Measurements from ENCODE around the gene PIGR. TPM values are rescaled to one million over a fixed set of nuclear protein-coding genes. Genes with fewer than 3 reads are reported as not detected.

Gene PIGR
- total and polyA plus RNA-seq, 2 donors (not counting 3 experiments of a cell fraction or from before 2014, with no cell fraction given) = not detected

DNA sequence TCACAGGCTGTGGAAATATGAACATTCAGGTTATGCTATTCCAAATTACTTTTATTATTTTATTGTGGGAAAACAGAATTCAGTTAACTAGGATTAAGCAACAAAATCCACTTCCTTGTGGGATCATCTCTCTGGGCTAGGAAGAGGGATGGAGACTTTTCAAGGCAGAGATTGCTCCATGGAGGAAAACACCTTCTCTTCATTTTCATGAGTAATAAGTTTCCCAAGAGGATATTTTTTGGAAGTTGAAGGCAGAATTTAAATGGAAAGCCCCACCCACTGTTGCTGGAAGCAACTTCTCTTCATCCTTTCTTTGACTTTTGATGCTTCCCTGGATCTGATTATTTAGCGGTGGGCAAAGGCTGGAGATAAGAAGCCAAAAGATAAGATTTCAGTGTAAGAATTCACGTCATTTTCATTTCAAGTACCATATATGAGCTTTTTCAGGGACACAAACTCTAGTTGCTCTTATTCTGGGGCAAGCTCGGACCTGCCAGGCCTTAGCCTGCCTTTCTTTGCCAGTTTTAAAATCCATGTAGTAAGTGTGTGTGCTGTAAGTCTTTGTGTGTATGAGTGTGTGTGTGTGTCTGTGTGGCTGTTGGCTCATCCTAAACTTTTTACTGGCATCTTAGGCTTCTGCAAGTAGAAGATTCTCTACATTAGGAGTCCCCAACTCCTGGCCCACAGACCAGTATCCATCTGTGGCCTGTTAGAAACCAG, 60.8 kb downstream of the PIGR start:
- Histone ChIP-seq H3K27me3 (ENCODE audit: control insufficient read depth in 2 of 2, insufficient read depth in 2 of 2, low read length in 2 of 2) (peaks cover 8% of the 10 kb centered on the region in 2 experiments), H3K27ac (ENCODE audit: insufficient read depth, low read depth, low read length) (no peak overlapping the region), H3K9me1 (replicated peaks; ENCODE audit: control insufficient read depth, extremely low read depth, insufficient read depth, low read length) (no peaks in the 10 kb centered on the region), H3K9ac (replicated peaks; ENCODE audit: extremely low read depth, insufficient read depth, low read length) (no peak overlapping the region), H4K20me1 (replicated peaks; ENCODE audit: control insufficient read depth, extremely low read depth, insufficient read depth, low read length) (no peaks in the 10 kb centered on the region), H3K9me3 (replicated peaks; ENCODE audit: control insufficient read depth, insufficient read depth, low read length) (no peaks in the 10 kb centered on the region), H3K4me2 (ENCODE audit: insufficient read depth, low read length) (no peak overlapping the region), H2AFZ (ENCODE audit: low read depth, low read length) (no peak overlapping the region), H3K79me2 (ENCODE audit: control insufficient read depth, insufficient read depth, low read length) (no peaks in the 10 kb centered on the region), H3K36me3 (ENCODE audit: control insufficient read depth in 2 of 2, extremely low read depth in 1 of 2, insufficient read depth in 2 of 2, low read length in 2 of 2) (no peaks in the 10 kb centered on the region), H3K4me3 (replicated peaks in 1 of 3; ENCODE audit: insufficient read depth in 1 of 3, low read depth in 1 of 3, low read length in 3 of 3) (no peak overlapping the region), H3K4me1 (ENCODE audit: control insufficient read depth, extremely low read depth, insufficient read depth, low read length) (no peaks in the 10 kb centered on the region)
- FAIRE-seq = no peak
- POLR2A ChIA-PET = no interaction called here
- TF ChIP-seq MYC (IDR thresholded peaks at IDR 0.05; ENCODE audit: low read depth, low read length) = no peak
- no peak for TF ChIP-seq FOS (IDR thresholded peaks at IDR 0.05; ENCODE audit: borderline replicate concordance, insufficient read depth, low read length)
- TF ChIP-seq, protein P1, sequence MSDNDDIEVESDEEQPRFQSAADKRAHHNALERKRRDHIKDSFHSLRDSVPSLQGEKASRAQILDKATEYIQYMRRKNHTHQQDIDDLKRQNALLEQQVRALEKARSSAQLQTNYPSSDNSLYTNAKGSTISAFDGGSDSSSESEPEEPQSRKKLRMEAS (IDR thresholded peaks at IDR 0.05; ENCODE audit: insufficient read depth, insufficient read length) = no peak
- CTCF ChIA-PET = interaction anchor here (1.7 kb wide), 1 partner anchor 20 kb away, joined by 3 read pairs; the partner anchor contains the start of gene IL20
- DNase-seq (ENCODE audit: low read depth, low spot score) = no peak
- intact Hi-C loops (cut with micrococcal nuclease) = no loop called here
- no TSS peak for BruUV-seq (replicated peaks)
- dilution Hi-C loops (cut with MboI; ENCODE audit: extremely low pct_ligation_motif_present, low sequenced_read_pairs) = no loop called here

DNA sequence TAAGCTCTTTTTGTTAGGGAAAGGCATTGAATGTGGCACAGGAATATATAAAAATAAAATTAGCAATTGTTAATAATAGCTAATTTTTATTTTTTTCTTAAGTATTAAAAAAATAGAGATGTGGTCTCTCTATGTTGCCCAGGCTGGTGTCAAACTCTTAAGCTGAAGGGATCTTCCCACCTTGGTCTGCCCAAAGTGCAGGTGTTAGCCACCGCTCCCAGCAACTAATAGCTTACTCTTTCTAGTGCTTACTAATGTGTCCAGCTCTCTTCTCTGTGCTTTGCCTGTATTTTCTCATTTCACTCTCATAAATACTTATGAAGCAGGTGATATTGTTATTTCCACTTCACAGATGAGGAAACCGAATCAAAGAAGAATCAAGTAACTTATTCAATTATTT, 62.4 kb downstream of the PIGR start:
- no peaks in the 10 kb centered on the region for H3K9me1 ChIP-seq (replicated peaks; ENCODE audit: control insufficient read depth, extremely low read depth, insufficient read depth, low read length)
- FAIRE-seq = no peak
- POLR2A ChIA-PET = interaction anchor here (1.2 kb wide), 1 partner anchor 11 kb away, joined by 3 read pairs; no protein-coding TSS in a partner anchor
- intact Hi-C loops (cut with micrococcal nuclease) = no loop called here
- H3K27me3 ChIP-seq (ENCODE audit: control insufficient read depth in 2 of 2, insufficient read depth in 2 of 2, low read length in 2 of 2) = peaks cover 8% of the 10 kb centered on the region in 2 experiments
- no peak overlapping the region for H2AFZ ChIP-seq (ENCODE audit: low read depth, low read length)
- dilution Hi-C loops (cut with MboI; ENCODE audit: extremely low pct_ligation_motif_present, low sequenced_read_pairs) = no loop called here
- H3K36me3 ChIP-seq (ENCODE audit: control insufficient read depth in 2 of 2, extremely low read depth in 1 of 2, insufficient read depth in 2 of 2, low read length in 2 of 2) = no peaks in the 10 kb centered on the region
- no peaks in the 10 kb centered on the region for H3K79me2 ChIP-seq (ENCODE audit: control insufficient read depth, insufficient read depth, low read length)
- H3K9ac ChIP-seq (replicated peaks; ENCODE audit: extremely low read depth, insufficient read depth, low read length) = no peak overlapping the region
- no peak for DNase-seq (ENCODE audit: low read depth, low spot score)
- no peaks in the 10 kb centered on the region for H3K9me3 ChIP-seq (replicated peaks; ENCODE audit: control insufficient read depth, insufficient read depth, low read length)
- no peak overlapping the region for H3K27ac ChIP-seq (ENCODE audit: insufficient read depth, low read depth, low read length)
- no peaks in the 10 kb centered on the region for H4K20me1 ChIP-seq (replicated peaks; ENCODE audit: control insufficient read depth, extremely low read depth, insufficient read depth, low read length)
- H3K4me3 ChIP-seq (replicated peaks in 1 of 3; ENCODE audit: insufficient read depth in 1 of 3, low read depth in 1 of 3, low read length in 3 of 3) = no peak overlapping the region
- no peak for TF ChIP-seq GATA2 (IDR thresholded peaks at IDR 0.05; ENCODE audit: insufficient read depth, insufficient read length, low read depth, low read length)
- TF ChIP-seq, protein P1 (IDR thresholded peaks at IDR 0.05; ENCODE audit: insufficient read depth, insufficient read length) = no peak
- TF ChIP-seq MYC (IDR thresholded peaks at IDR 0.05; ENCODE audit: low read depth, low read length) = no peak
- no peak for TF ChIP-seq FOS (IDR thresholded peaks at IDR 0.05; ENCODE audit: borderline replicate concordance, insufficient read depth, low read length)
- no peak for TF ChIP-seq POLR2A (IDR thresholded peaks at IDR 0.05; ENCODE audit: low read depth, low read length)
- TF ChIP-seq POLR2AphosphoS5 (IDR thresholded peaks at IDR 0.05; ENCODE audit: insufficient read depth, low read depth, low read length) = no peak
- TF ChIP-seq, protein P2, sequence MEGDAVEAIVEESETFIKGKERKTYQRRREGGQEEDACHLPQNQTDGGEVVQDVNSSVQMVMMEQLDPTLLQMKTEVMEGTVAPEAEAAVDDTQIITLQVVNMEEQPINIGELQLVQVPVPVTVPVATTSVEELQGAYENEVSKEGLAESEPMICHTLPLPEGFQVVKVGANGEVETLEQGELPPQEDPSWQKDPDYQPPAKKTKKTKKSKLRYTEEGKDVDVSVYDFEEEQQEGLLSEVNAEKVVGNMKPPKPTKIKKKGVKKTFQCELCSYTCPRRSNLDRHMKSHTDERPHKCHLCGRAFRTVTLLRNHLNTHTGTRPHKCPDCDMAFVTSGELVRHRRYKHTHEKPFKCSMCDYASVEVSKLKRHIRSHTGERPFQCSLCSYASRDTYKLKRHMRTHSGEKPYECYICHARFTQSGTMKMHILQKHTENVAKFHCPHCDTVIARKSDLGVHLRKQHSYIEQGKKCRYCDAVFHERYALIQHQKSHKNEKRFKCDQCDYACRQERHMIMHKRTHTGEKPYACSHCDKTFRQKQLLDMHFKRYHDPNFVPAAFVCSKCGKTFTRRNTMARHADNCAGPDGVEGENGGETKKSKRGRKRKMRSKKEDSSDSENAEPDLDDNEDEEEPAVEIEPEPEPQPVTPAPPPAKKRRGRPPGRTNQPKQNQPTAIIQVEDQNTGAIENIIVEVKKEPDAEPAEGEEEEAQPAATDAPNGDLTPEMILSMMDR (IDR thresholded peaks at IDR 0.05; ENCODE audit: extremely low read depth in 1 of 2, insufficient read depth in 1 of 2, low read depth in 1 of 2, low read length in 2 of 2) = no peak
- no peak for TF ChIP-seq JUN (IDR thresholded peaks at IDR 0.05; ENCODE audit: borderline replicate concordance, insufficient read depth, insufficient read length, low read depth)
- no peak for TF ChIP-seq EZH2 (IDR thresholded peaks at IDR 0.05; ENCODE audit: borderline replicate concordance, low read depth, low read length, severe bottlenecking)
- H3K4me1 ChIP-seq (ENCODE audit: control insufficient read depth, extremely low read depth, insufficient read depth, low read length) = no peaks in the 10 kb centered on the region
- H3K4me2 ChIP-seq (ENCODE audit: insufficient read depth, low read length) = no peak overlapping the region
- no TSS peak for BruUV-seq (replicated peaks)
- CTCF ChIA-PET = interaction anchor here (1.2 to 2.2 kb wide), 3 partner anchors 12 to 135 kb away, joined by 3 to 9 read pairs (median 5); no protein-coding TSS in a partner anchor

All from endothelial cell of umbilical vein (primary cell).